NK-92 (cell line): ENCODE measurements around the gene RTP1.
"Not testable (repeated sequence)": the region's sequence is repeated elsewhere in the genome, so short reads cannot be mapped to it uniquely, and the experiment has no call there.

ENCODE experiments used
- DNase-seq: peaks from one replicate; lab custom pipeline; 2025; ENCODE audit not compliant: unreplicated experiment; lab: John Stamatoyannopoulos, UW

RTP1 gene

GRCh38 chr3:187237741-187238140 is 40.5 kb downstream of the RTP1 start:
- DNase-seq: no peak

- DNase-seq: no peak
Measured at GRCh38 chr3:187238239-187238638, 41.0 kb downstream of the RTP1 start.

GRCh38 chr3:187238835-187239234 is 41.5 kb downstream of the RTP1 start:
- DNase-seq: not testable (repeated sequence)

GRCh38 chr3:187242435-187242834 is 45.1 kb downstream of the RTP1 start:
- no peak for DNase-seq

GRCh38 chr3:187242900-187243299 is 45.6 kb downstream of the RTP1 start:
- DNase-seq: no peak

GRCh38 chr3:187243933-187244524 is 46.7 kb downstream of the RTP1 start:
- DNase-seq: no peak

GRCh38 chr3:187247398-187247797 is 50.1 kb downstream of the RTP1 start:
- DNase-seq: no peak
